Measurements from ENCODE around the gene SPINT4.
"Not testable (repeated sequence)": the region's sequence is repeated elsewhere in the genome, so short reads cannot be mapped to it uniquely, and the experiment has no call there.

Gene SPINT4

DNA sequence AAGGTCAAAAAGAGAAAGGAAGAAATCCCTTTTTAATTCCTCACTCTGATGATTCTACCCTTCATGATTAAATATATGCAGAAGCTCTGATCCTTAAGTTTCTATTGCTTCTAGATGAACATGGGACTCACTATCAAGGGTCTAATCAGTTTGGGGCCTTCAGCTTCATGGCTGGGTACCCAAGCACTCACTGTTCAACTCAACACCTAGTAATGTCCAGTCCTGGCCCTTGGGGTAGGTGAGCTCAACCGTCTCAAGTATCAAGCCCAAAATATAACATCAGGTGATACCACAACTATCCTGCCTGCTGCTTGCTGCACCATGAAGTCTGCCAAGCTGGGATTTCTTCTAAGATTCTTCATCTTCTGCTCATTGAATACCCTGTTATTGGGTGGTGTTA, at the start of gene SPINT4:
SPINT4 (plus strand) TSS at position 301 of the 400 bp plus-strand sequence; CDS start at position 322, 21 bp downstream.
- H3K27me3 Mint-ChIP-seq: peaks cover 65% of the 10 kb centered on the region
- H3K4me3 Mint-ChIP-seq: no peak within 1 kb of the TSS
- H3K4me1 Mint-ChIP-seq: no peaks in the 10 kb centered on the region
- H3K27ac Mint-ChIP-seq: no peak within 1 kb of the TSS
- ATAC-seq: no peak
- H3K9me3 Mint-ChIP-seq: peaks cover 0 to 9% of the 10 kb centered on the region in 2 donors
- DNase-seq: no peak

DNA sequence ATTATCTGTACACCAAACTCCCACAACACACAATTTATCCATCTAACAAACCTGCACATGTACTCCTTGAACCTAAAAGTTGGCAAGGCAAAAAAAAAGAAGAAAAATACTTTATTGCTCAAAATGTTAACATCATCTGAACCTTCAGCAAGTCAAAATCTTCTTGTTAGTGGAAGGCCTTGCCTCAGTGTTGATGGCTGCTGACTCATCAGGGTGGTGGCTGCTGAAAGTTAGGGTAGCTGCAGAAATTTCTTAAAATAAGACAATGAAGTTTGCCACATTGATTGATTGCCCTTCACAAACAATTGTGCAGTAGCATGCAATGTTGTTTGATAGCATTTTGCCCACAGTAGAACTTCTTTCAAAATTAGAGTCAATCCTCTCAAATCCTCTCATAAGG, 49.4 kb upstream of the SPINT4 start:
- no peak for DNase-seq
- Mint-ChIP-seq H3K9me3 (peaks cover 11 to 19% of the 10 kb centered on the region in 2 donors), H3K4me1 (no peaks in the 10 kb centered on the region), H3K27ac (no peak overlapping the region), H3K4me3 (no peak overlapping the region), H3K27me3 (peaks cover 48% of the 10 kb centered on the region)
- ATAC-seq: no peak

DNA sequence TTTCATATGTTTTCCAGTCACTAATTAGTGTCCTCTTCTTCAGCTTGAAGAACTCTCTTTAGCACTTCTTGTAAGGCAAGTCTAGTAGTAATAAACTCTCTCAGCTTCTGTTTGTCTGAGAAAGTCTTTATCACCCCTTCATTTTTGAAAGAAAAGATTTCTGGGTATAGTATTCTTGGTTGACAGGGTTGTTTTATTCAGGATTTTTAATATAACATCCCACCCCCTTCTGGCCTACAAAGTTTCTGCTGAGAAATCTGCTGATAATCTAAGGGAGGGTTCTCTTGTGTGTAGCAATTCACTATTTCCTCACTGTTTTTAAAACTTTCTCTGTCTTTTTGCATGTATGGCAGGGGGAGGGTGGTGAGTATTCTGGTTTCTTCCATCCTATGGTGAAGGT, 42.5 kb upstream of the SPINT4 start:
- ATAC-seq (no peak), DNase-seq (no peak)
- Mint-ChIP-seq H3K27me3 (peaks cover 32% of the 10 kb centered on the region), H3K4me3 (no peak overlapping the region), H3K27ac (no peak overlapping the region), H3K9me3 (peaks cover 28 to 31% of the 10 kb centered on the region in 2 donors), H3K4me1 (no peaks in the 10 kb centered on the region)

DNA sequence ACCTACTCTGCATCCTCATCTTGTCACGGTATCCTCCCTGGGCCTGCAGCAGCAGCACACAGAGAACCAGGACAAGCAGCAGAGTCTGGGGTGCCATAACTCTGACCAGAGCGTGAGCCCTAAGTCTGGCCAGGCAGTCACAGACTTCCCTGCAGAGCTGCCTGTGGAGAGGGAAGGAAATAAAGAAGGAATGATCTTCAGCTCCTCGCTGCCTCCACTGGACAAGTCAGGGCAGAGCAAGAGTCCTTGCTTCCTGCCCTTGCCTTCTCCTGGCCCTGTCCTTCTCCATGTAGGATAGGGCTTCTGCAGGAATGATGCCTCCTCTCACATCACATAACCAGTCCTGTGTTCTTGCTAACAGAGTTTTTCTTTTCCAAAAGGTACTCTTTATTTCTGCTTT, 36.3 kb upstream of the SPINT4 start:
- Mint-ChIP-seq H3K4me1 (no peaks in the 10 kb centered on the region), H3K27ac (no peak overlapping the region), H3K9me3 (peaks cover 0 to 4% of the 10 kb centered on the region in 2 donors), H3K4me3 (no peak overlapping the region), H3K27me3 (peaks cover 30% of the 10 kb centered on the region)
- DNase-seq: no peak
- no peak for ATAC-seq

DNA sequence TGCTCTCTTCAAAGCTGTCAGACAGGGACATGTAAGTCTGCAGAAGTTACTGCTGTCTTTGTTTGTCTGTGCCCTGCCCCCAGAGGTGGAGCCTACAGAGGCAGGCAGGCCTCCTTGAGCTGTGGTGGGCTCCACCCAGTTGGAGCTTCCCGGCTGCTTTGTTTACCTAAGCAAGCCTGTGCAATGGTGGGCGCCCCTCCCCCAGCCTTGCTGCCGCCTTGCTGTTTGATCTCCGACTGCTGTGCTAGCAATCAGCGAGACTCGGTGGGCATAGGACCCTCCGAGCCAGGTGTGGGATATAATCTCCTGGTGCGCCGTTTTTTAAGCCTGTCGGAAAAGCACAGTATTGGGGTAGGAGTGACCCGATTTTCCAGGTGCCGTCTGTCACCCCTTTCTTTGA, 28.8 kb upstream of the SPINT4 start:
- H3K4me3 Mint-ChIP-seq, H3K9me3 Mint-ChIP-seq, H3K27me3 Mint-ChIP-seq, H3K27ac Mint-ChIP-seq, H3K4me1 Mint-ChIP-seq, DNase-seq, ATAC-seq: not testable (repeated sequence)

DNA sequence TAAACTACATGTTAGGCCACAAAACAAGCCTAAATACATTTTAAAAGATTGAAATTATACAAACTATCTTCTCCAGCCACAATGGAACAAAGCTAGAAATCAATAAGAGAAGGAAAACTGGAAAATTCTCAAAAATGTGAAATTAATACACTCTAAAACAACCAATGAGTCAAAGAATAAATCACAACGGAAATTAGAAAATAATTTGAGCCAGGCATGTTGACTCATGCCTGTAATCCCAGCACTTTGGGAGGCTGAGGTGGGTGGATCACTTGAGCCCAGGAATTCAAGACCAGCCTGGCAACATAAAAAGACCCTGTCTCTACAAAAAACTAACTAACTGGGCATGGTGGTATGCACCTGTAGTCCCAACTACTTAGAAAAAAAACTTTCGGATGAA, 26.7 kb upstream of the SPINT4 start:
- DNase-seq: no peak
- H3K27ac Mint-ChIP-seq: no peak overlapping the region
- no peak for ATAC-seq
- H3K27me3 Mint-ChIP-seq: peaks cover 9% of the 10 kb centered on the region
- H3K9me3 Mint-ChIP-seq: no peaks in the 10 kb centered on the region
- no peak overlapping the region for H3K4me3 Mint-ChIP-seq
- no peaks in the 10 kb centered on the region for H3K4me1 Mint-ChIP-seq

DNA sequence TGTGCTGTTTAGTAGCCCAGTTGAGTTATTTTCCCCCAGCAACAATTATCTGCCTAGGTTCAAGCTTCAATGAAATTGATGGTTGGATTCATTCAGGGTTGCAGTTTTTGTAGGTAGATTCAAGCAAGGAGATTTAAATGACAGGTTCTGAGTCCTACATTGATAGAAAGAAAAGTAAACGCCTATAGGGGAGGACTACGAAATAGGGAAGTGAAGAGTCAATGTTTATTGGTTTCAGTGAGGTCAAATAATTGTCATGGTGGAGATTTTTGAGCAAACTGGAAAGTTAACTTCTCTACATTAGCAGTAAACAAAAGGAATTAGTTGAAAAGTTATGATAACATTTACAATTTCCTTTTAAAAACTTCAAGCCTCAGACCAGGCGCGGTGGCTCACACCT, 21.0 kb upstream of the SPINT4 start:
- H3K4me1 Mint-ChIP-seq: no peaks in the 10 kb centered on the region
- H3K27me3 Mint-ChIP-seq: peaks cover 21% of the 10 kb centered on the region
- H3K9me3 Mint-ChIP-seq: no peaks in the 10 kb centered on the region
- DNase-seq (no peak), ATAC-seq (no peak)
- H3K4me3 Mint-ChIP-seq: no peak overlapping the region
- no peak overlapping the region for H3K27ac Mint-ChIP-seq

DNA sequence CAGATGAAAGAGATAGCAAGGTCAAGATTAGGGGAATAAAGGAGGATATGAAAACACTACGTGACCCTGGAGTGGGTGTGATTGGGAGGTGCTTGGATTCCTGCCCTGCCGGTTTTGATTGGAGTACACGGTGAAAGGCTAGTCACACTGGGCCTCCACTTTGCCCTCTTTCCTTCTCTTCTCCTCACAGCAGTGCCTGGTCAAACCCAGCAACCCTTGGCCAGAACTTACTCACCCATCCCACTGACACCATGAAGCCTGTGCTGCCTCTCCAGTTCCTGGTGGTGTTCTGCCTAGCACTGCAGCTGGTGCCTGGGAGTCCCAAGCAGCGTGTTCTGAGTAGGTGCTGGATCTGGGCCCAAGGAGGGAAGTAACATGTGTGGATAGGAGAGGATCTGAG, 20.3 kb upstream of the SPINT4 start, which contains the start of gene WFDC13:
WFDC13 (plus strand) TSS at position 166 of the 400 bp plus-strand sequence; CDS start at position 252, 86 bp downstream.
- no peak within 1 kb of the TSS for H3K4me3 Mint-ChIP-seq
- H3K27ac Mint-ChIP-seq: no peak within 1 kb of the TSS

DNA sequence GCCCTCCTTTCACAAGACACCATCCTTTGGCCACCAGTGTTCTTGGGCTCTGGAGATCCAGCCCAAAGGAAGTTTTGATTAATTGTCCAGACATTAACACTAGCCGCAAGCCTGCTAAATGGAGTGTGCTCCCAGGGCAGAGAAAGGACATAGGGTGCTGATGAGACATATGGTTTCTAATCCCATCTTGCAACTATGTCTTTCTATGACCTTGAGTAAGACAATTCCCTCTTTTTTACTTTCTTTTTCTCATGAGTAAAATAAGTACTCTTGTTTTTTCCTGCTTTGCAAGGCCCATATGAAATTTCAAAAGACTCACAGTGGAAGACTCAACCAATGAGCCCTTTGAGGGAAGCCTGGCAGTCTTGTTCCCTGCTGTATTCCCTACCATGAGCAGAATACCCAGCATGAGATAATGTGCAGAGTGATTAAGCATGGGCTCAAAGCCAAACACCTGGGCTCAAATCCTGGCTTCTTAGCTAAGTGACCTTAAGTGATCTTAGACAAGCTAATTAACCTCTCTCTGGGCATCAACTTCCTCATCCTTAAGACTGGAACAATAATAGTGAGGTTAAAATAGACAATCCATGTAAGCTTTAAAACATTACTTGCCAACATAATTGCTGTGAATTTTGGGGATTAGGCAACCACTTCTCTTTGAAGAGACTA, 17.0 kb upstream of the SPINT4 start, which contains the start of gene WFDC10B:
WFDC10B (minus strand) TSS at position 51 of the 669 bp plus-strand sequence. CDS start 19,027 bp downstream, outside the sequence.
- ATAC-seq (no peak), DNase-seq (no peak)
- Mint-ChIP-seq H3K9me3 (no peaks in the 10 kb centered on the region), H3K4me3 (no peak within 1 kb of the TSS), H3K27me3 (peaks cover 36% of the 10 kb centered on the region), H3K4me1 (no peaks in the 10 kb centered on the region), H3K27ac (no peak within 1 kb of the TSS)

More for the DNA sequence above, 20.3 kb upstream of the SPINT4 start, which contains the start of gene WFDC13:
- Mint-ChIP-seq H3K9me3 (no peaks in the 10 kb centered on the region), H3K4me1 (no peaks in the 10 kb centered on the region), H3K27me3 (peaks cover 24% of the 10 kb centered on the region)
- ATAC-seq (no peak), DNase-seq (no peak)

DNA sequence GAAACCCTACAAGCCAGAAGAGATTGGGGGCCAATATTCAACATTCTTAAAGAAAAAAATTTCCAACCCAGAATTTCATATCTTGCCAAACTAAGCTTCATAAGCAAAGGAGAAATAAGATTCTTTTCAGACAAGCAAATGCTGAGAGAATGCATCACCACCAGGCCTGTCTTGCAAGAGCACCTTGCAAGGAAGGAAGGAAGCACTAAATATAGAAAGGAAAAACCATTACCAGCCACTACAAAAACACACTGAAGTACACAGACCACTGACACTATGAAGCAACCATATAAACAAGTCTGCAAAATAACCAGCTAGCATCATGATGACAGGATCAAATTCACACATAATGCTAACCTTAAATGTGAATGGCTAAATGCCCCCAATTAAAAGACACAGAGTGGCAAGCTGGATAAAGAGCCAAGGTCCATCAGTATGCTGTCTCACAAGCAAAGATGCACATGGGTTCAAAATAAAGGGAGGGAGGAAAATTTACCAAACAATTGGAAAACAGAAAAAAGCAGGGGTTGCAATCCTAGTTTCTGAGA, 5.9 kb upstream of the SPINT4 start:
- not testable (repeated sequence) for H3K4me1 Mint-ChIP-seq, H3K4me3 Mint-ChIP-seq, ATAC-seq, H3K27ac Mint-ChIP-seq, DNase-seq
- H3K27me3 Mint-ChIP-seq: peaks cover 54% of the 10 kb centered on the region
- H3K9me3 Mint-ChIP-seq: peaks cover 0 to 12% of the 10 kb centered on the region in 2 donors

DNA sequence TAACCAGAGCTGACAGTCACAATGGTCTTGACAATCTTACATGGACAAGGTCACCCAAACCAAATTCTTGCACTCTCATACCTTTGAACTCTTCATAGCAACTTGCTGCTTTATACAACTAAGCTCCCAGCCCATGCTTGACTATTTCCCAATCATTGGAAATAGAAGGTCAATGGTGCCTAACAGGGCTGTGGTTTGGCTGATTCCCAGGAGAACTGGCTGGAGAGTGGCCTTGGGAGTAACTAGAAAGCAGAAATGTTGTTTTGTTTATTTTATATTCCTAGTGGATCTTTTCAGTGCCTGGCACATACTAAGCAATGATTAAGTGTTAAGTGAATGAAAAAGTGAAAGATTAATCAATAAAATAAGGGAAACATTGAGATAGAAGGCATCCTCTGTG, 3.0 kb downstream of the SPINT4 start:
- no peak for DNase-seq
- no peak overlapping the region for H3K4me3 Mint-ChIP-seq
- no peak overlapping the region for H3K27ac Mint-ChIP-seq
- H3K9me3 Mint-ChIP-seq: no peaks in the 10 kb centered on the region
- no peak for ATAC-seq
- no peaks in the 10 kb centered on the region for H3K4me1 Mint-ChIP-seq
- H3K27me3 Mint-ChIP-seq: peaks cover 61% of the 10 kb centered on the region

DNA sequence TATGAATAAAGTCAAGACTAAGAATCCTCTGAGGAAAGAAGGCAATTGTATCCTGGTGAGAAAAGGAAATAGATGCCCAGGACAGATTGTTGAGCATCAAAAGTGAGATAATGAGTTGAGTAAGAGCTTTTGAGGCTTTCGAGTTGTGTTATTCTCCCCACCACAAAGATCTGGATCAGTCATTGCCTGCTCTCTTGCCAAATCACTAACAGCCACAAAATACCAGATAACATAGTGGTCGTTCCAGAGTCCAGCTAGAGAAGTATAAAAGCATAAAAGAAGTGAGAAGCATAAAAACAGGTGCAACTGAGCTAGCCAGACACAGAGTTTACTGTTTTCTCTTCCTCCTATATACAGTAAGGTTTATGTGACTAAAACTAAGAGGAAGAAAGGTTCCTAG, 4.9 kb downstream of the SPINT4 start:
- H3K27ac Mint-ChIP-seq: no peak overlapping the region
- H3K9me3 Mint-ChIP-seq: peaks cover 7 to 14% of the 10 kb centered on the region in 2 donors
- ATAC-seq: peak; percentile 42
- no peaks in the 10 kb centered on the region for H3K4me1 Mint-ChIP-seq
- H3K27me3 Mint-ChIP-seq: peaks cover 72% of the 10 kb centered on the region
- no peak overlapping the region for H3K4me3 Mint-ChIP-seq
- DNase-seq: no peak

DNA sequence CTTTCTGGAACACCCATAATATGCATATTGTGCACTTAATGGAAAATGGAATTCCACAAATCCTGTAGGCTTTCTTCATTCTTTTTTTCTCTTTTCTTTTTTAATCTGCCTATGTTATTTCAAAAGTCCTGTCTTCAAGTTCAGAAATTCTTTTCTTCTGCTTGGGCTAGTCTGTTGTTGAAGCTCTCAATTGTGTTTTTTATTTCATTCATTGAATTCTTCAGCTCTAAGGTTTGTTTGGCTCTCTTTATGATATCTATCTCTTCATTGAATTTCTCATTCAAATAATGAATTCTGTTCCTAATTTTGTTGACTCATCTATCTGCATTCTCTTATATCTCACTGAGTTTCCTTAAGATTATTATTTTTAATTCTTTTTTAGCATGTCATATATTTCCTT, 10.1 kb downstream of the SPINT4 start:
- Mint-ChIP-seq H3K27me3 (peaks cover 66% of the 10 kb centered on the region), H3K9me3 (peaks cover 17 to 43% of the 10 kb centered on the region in 2 donors)

DNA sequence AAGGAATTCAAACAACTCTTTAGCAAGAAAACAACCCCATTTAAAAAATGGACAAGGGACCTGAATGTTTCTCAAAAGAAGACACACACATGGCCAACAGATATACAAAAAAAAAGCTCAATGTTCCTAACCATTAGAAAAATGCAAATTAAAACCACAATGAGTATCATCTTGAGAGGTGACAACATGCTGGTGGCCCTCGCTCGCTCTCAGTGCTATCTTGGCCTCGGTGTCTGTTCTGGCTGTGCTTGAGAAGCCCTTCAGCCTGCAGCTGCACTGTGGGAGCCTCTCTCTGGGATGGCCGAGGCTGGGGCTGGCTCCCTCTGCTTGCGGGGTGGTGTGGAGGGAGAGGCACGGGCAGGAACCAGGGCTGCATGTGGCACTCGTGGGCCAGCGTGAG, 13.4 kb downstream of the SPINT4 start:
- Mint-ChIP-seq H3K27ac (no peak overlapping the region), H3K4me3 (no peak overlapping the region), H3K4me1 (peaks cover 7% of the 10 kb centered on the region), H3K9me3 (peaks cover 17 to 42% of the 10 kb centered on the region in 2 donors), H3K27me3 (peaks cover 74% of the 10 kb centered on the region)
- ATAC-seq (no peak), DNase-seq (no peak)

More for the DNA sequence above, 10.1 kb downstream of the SPINT4 start:
- DNase-seq (no peak), ATAC-seq (no peak)
- H3K4me1 Mint-ChIP-seq: peaks cover 7% of the 10 kb centered on the region
- no peak overlapping the region for H3K27ac Mint-ChIP-seq
- H3K4me3 Mint-ChIP-seq: no peak overlapping the region

DNA sequence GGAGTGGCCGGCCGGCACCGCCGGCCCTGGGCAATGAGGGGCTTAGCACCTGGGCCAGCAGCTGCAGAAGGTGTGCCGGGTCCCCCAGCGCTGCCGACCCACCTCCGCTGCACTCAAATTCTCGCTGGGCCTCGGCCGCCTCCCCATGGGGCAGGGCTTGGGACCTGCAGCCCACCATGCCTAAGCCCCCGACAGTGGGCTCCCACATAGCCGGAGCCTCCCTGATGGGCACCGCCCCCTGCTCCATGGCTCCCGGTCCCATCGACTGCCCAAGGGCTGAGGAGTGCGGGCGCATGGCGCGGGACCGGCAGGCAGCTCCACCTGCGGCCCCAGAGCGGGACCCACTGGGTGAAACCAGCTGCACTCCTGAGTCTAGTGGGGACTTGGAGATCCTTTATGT, 13.8 kb downstream of the SPINT4 start:
- ATAC-seq (no peak), DNase-seq (no peak)
- peaks cover 74% of the 10 kb centered on the region for H3K27me3 Mint-ChIP-seq
- H3K4me1 Mint-ChIP-seq: peaks cover 7% of the 10 kb centered on the region
- no peak overlapping the region for H3K4me3 Mint-ChIP-seq
- H3K27ac Mint-ChIP-seq: no peak overlapping the region
- peaks cover 14 to 38% of the 10 kb centered on the region in 2 donors for H3K9me3 Mint-ChIP-seq

DNA sequence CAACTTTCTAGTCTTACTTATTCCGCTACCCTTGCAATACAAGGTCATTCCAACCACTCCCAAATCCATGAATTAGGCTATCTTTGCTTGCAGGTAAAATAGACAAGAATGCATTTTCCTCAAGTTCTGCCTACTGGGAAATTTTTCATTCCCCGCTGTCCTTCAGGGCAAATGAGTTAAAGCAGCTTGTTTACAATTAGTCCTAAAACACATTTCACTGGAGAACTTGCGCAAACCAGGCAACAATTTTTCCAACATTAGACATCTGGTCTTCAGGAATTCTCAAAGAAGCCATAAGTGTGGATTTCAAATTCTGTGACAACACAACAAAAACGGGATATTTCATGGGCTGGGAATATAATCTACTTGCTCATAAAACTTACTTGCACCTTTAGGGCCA, 20.4 kb downstream of the SPINT4 start:
- Mint-ChIP-seq H3K4me1 (no peaks in the 10 kb centered on the region), H3K27ac (no peak overlapping the region), H3K27me3 (peaks cover 47% of the 10 kb centered on the region), H3K9me3 (no peaks in the 10 kb centered on the region), H3K4me3 (no peak overlapping the region)
- ATAC-seq (no peak), DNase-seq (no peak)

Measured in stimulated activated naive CD8-positive, alpha-beta T cell treated with anti-CD3 and anti-CD28 coated beads, Interleukin-15, amount 100 ng/mL, for 72 hours (primary cell).